Cerebellar nuclear complex (tissue), 1 donor: ENCODE measurements around the gene CRADD.
"Not testable (repeated sequence)": the region's sequence is repeated elsewhere in the genome, so short reads cannot be mapped to it uniquely, and the experiment has no call there.

Experiments
- DNase-seq, 2 experiments: peaks; one replicate each; lab custom pipeline; 2025; lab: John Stamatoyannopoulos, UW

CRADD gene

DNA sequence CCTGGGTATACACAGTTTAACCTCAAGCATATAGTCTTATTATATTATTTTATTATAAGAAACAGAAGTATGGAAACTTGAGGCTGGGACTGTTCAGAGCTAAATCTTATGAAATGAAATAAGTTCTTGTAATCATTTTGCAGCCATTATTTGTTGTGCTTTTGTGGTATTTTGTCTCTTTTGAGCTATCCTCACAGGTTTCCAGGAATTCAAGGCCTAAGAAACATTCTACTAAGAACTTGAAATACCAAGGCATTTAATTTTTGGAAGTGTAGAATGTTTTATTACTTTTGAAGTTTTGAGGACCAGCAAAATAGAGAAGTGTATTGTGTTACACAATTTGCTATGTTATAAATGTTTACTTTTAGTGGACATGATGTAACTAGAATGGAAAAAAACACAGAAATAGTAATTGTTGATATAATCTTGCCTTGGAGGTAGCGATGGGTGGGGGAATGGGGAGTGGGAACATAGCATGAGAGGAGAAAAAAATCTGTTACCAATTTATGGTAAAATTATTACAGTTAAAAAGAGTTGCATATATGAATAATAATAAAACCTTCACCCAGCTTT is 81.7 kb downstream of the CRADD start:
- no peak for DNase-seq

DNA sequence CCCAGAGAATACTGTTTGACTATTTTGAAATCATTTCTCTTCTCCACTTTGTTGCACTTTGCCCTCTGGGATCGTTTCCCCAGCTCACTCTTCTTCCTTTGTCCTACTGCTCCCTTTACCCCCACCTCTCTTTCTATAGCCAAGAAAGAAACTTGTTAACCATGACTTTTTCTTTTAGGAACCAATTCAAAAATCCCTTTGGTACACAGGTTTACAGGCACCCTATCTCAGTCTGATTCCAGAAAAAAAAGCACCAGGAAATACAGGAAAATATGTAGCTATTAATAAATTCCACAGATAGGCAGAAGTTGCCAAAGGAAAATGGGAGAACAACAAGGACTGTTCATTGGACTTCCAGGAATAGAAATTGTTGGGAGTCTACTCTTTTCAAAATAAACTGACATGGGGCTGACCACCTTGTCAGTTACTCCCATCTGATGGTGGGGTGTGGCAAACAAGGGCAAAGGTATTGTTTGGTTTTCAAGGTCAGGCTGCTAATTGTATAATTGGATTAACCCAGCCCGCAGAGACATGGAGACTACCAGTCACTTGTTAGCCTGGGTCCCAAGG is 82.4 kb downstream of the CRADD start:
- DNase-seq: no peak

DNA sequence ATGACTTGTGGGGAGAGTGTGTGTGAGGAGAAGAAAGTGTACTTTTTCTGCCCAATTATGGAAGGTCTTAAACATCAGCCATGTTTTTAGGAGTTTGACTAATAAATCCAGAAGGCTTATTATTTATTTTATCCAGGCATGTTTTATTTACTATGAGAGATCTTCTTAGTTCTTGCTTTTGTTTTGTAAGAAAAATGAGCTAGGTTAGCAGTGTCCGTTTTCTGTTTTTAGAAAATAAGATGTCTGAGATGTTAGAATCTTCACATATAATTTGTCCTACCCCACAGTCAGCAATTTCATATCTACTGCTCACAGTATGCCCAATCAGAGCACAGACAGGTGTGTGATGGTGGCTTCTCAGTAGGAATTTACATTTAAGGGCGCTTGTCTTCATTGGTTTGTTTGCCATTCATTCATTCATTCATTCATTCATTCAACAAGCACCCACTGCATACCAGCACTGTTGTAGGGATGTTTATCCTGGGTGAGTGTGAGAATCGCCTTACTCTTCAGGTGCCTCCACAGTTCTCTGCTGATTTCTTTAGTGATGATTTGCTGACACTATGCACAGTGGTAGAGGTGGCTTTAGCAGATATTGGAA is 83.2 kb downstream of the CRADD start:
- no peak for DNase-seq

DNA sequence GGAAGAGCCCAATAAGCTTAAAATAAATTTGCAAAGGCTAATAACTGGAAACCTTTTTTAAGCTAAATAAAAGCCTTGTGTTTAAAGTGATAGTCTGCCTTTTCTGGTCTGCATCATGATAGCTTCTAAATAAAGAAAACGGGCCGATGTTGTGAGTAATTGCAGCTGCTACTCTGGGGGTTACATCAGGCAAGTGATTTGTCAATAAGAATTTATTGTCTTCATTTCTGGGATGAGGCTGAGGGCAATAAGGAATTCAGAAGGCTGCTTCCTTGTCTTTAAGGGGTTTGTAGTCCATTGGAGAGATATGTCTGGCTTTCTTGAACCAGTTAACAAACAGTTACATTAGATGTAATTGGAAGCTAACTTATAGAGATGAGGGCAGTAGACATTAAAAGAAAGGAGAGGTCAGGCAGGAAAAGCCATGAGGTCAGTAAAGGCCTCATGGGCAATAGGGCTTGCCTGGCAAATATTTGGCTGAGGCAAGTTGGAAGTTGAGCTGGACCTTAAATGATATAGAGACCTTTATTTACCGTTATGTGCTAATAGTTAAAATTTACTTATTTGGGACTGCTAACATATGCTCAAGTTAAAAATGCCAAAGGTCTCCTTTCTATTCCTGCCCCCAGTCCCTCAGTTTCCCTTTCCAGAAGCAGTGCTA is 85.0 kb downstream of the CRADD start:
- no peak for DNase-seq

DNA sequence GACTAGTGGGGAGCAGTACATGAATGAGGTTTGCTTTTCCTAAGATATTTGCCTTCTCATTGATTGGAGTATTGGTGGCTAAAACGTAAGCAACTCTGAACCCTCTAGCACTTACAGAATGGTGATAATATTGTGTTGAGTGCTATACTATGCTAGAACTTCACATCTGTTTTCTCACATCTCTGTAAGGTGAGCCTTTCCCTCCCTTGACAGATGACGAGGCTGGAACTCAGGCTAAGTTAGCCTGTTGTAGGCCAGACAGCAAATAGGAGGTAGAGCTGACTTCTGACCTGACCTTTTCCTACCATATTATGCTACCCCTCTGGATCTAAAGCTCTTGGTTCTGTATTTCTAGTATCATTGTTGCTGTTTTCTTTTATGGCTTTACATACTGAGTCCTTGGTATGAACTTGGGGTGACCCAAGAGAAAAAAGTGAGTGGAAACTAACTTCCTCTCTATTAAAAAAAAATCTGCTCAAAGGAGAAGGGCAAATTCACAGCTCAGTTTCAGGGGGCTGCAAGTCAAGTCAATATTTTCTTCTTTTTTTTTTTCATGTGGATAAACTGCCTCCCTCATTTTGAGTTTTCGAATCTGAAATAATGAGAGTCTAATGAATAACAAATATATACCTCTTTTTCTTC is 85.9 kb downstream of the CRADD start:
- DNase-seq: no peak

DNA sequence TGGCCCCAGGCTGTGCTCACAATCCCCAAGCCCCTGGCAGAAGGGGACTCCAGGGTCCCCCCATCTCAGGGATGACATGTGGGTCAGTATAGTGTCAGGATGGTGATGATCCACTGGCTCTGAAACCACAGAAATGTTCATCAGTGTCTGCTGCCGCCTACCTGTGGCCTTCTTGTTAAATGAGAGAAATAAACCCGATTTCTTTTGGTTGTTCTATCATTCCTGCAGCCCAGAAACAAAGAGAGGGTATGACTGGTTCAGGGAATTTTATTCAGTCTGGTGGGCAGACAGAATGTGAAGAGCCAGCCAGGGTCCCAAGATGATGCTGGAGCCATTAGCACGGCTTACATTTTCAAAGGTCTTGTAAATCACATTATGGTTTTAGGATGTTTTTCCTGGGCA is 86.6 kb downstream of the CRADD start:
- DNase-seq: no peak

DNA sequence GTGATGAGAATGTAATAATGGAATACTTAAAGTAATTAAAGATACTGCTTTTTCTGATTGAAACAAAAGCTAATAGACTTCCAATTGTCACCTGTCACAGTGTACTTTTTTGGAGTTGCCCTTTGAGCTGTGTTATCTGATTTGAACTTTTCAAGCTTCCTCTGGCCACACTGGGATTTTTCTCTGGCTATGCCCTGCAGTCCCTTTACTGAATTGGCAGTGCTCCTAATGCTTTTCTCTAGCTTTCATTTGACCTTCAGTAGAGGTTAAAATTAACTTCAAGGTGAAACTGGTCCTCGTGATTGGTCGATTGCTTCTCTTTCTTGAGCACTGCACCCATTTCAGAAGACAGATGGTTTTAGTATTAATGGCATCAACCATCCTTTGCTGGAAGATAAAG is 89.2 kb downstream of the CRADD start:
- DNase-seq: no peak

DNA sequence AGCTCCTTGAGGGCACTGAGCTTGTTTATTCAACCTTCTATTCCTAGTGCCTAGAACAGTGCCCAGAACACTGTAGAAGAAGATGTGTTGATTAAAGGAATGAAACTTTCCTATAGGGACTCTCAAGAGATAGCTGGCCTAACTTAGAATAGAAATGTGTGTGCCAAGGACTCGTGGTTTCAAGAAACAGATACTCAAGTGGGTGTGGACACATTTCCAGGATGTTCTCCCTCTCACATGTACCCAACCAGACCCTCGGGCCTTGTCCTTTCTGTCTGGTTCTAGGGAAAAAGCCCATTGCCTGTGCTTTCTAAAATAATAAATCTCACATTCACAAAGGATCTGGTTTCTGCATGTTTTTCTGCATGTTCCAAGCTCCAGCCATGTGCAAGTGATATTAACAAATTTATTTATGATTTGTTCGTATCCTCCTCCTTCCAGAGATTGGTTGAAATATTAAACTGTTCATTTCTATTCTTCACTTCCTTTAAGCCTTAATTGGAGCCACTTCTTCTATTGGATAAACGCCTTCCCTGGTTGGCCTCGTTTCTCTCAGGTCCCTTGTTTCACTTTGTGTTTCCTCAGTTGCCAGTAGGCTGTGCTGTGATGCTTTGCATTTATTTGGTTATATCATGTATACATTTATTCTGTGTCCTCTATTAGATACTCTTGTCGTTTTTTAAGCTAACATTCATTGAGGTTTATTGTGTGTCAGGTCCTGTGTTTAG is 89.8 kb downstream of the CRADD start:
- DNase-seq: no peak

DNA sequence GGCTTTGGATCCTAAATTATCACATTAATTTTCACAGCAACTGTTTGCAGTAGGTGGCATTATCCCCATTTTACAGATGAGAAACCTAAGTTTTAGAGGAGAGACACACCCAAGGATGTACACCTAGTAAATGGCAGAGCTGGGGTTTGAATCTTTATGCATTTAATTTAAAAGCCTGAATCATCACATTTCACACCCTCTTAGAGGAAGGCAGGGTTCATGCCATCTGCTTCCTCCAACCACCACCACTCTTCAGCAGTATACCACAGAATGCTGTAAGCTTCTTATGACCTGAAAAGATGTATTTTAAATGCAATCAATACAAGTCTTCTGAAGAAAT is 90.3 kb downstream of the CRADD start:
- no peak for DNase-seq

DNA sequence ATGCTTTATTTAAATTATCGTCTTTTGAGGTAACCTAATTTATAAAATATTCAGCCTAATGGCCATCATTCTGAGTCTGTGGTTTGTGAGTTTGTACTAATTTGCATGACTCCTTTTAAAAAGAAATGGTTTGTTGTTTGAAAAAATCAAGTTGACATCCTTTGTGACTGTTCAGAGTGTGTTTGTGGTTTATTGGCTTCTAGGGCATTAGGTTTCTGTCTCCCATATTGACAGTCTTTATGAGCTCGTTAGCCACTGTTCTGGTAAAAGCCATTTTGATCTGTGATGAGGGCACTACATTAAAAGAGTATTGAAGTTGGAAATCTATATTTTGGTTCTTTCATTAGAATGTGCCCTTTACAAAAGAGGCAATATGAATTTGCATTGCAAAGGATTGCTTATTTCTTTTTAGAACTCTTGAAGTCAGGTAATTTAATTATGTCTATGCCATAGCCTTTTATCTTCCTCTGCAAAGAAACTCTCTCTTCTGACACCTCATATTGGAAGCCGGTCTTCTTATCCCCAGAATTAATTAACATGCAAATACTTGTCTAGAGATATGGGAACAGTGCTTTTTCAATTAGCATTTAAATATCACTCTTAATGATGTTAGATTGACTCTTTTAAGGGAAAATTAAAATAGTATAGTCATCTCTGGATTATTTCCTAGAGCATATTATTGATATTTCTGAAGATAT is 95.0 kb downstream of the CRADD start:
- no peak for DNase-seq

DNA sequence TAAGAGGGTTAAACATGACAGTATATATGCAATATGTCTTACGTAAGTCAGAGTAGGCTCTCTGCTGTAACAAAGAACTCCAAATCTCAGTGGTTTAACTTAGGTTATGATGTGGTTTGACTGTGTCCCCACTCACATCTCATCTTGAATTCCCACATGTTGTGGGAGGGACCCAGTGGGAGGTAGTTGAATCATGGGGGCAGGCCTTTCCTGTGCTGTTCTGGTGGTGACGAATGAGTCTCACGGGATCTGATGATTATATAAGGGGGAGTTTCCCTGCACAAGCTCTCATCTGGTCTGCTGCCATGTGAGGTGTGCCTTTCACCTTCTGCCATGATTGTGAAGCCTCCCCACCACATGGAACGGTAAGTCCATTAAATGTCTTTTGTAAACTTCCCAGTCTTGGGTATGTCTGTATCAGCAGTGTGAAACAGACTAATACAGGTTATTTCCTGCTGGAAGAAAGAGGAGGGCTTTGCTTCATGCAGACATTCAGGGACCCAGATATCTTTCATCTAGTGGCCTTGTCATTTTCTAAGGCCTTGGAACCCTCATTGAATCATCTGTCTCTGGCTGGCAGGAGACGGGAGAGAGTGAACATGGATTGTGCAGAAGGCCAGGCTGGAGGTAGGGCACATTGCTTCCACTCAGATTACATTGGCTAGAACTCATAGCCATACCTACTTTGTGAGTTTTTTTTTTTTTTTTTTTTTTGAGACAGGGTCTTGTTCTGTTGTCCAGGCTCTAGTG is 96.1 kb downstream of the CRADD start:
- no peak for DNase-seq

DNA sequence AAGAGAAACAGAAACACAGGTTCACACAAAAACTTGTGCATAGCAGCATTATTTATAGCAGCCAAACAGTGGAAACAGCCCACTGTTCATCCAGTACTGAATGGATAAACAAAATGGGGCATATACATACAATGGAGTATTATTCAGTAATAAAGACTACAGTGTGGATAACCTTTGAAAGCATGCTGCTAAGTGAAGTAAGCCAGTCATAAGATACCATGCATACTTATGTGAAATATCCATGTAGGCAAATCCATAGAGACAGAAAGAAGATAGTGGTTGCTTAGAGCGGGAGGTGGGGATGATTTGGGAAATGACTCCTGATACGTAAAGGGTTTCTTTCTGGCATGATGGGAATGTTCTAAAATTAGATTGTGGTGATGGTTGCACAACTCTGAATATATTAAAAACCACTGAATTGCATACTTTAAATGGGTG is 99.4 kb downstream of the CRADD start:
- DNase-seq: no peak

DNA sequence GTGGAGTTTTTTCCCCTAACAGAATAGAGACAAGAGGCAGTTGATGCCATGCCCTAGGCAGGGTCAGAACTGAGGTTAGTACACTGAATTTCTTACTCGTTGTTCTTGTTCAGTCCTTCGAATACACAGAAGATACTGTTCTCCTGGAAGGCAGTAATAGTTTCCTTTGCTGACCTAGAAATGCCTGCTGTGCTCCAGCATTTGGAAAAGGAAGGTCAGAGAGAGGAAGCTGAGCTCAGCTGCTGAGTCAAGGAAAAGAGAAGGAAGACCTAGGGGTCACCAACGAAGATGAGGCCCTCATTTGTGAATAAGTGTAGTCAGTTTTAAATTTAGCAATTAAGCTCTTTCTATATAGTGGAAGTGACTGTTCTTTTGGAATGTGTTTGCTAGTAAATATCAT is 100.1 kb downstream of the CRADD start:
- DNase-seq: no peak

DNA sequence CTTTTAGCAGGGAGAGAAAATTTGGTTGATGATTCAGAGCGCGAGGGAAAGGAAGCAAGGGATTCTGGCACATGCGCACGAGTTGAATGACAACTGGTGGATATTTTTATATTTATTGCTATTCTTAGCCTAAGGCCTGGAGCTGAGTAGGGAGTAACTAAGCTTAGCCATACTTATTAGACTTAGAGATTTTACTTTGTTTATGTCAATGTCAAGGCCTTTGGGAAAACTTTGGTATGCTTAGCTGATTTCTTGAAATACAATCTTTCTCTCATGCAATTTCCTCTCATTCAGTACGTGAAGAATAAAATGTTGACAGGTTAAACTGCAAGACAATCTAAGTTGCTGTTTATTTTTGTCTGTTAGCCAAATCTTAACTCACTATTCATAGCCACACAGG is 101.1 kb downstream of the CRADD start:
- no peak for DNase-seq

DNA sequence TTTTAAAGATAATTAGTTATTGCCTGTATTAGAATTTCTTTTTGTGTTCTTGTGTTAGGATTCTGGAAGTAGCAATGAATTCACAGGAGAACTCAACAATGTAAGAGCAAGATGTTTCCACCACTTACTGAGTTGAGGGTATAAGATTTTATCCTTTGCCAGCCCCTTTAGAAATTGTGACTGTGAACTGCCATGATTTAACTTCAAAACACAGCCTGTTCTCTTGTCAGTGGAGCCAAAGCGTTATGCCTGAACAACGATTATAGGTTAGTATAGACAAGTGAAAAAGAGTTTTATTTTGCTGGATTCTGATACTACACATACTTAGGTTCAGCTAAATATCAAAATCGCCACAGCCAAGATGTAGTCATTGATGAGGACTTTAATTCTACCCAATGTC is 101.6 kb downstream of the CRADD start:
- no peak for DNase-seq

DNA sequence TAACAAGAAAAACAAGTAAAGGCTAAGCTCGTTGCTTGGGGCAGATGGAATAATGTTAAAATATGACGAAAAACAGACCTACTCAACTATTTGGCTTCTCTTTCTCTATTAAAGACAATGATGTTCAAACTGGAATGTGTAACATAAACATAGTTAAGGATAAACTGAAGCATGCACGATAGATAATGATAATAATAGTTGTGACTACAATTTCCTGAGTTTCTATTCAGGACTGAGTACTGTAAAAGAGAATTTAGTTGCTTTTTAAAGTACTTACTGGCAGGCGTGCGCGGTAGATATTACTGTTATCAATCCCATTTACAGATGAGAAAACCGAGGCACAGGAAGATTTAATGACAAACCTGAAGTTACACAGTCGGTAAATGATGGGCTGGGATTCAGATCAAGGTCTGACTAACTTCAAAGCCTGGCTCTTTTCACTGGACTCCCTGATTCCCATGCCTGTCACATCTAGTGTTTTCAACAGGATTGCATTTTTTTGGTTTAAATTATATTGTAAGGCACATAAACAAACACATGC is 103.0 kb downstream of the CRADD start:
- DNase-seq: no peak

DNA sequence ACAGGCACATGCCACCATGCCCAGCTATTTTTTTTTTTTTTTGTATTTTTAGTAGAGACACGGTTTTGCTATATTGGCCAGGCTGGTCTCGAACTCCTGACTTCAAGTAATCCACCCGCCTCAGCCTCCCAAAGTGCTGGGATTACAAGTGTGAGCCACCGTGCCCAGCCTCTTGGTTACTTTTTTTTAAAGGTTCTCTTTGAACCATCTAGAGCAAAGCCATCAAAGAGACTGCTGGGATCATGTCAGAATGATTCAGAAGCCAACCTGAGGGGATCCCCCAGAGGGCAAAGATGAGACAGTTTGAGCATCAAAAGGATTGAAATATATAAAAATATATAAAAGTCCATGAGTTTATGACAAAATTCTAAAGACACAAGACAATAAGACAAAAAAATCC is 103.7 kb downstream of the CRADD start:
- DNase-seq: not testable (repeated sequence)

DNA sequence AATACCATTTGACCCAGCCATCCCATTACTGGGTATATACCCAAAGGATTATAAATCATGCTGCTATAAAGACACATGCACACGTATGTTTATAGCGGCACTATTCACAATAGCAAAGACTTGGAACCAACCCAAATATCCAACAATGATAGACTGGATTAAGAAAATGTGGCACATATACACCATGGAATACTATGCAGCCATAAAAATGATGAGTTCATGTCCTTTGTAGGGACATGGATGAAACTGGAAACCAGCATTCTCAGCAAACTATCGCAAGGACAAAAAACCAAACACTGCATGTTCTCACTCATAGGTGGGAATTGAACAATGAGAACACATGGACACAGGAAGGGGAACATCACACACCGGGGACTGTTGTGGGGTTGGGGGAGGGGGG is 104.8 kb downstream of the CRADD start:
- DNase-seq: not testable (repeated sequence)

DNA sequence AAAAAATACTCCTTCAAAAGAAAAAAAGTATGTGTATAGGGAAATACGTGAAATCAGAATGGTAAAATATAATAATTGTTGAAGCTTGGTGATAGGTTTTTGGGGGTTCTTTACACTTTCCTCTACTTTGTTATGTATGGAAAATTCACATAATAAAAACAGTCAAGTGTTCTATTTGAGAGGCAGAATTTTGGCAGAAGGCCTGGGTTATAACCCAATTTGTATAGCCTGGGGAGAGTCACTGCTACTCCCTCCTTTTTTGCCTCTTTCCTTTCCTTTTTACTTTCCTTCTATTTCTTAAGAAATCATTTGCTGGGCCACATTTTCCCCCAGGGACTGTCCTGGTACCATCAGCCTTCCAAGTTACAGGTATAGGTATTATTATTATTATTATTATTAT is 105.7 kb downstream of the CRADD start:
- no peak for DNase-seq

DNA sequence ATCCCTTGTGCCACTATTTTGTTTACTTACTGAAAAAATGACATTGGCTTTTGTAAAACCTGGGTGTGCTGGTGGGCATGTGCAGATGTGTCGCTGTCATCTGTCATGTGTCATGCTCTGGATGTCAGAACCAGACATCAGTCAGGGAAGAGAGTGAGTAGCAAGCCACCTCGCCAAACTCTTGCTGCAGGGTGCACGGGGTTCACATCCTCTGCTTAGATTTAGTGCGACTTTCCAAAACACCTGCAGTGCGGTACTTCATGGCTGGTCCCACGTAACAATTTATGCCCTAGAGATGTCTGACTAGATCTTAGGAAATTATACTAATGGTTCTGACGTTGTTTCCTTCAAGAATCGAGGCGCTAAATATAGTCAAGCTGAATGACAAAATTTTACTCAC is 106.7 kb downstream of the CRADD start:
- DNase-seq: no peak
